Ascending aorta (tissue), 2 donors: ENCODE measurements around the gene R3HDM2. TPM values are rescaled to one million over a fixed set of nuclear protein-coding genes. Genes with fewer than 3 reads are reported as not detected.

Experiments used
- DNase-seq, 2 donors: peaks; one replicate each; pipeline ENCODE4 v3.0.0-alpha.2; 2019; ENCODE audit warnings: low spot score in 2 of 2
- H3K27ac ChIP-seq, 2 donors: fragments of 200-600 bp; sonication (generic); one replicate each; pipeline ENCODE4 v1.5.1; 2016 to 2017; ENCODE audit warnings: mild to moderate bottlenecking in 1 of 2
- H3K27me3 ChIP-seq: fragments of 200-600 bp; sonication (generic); one replicate; pipeline ENCODE4 v1.5.1; 2017
- H3K36me3 ChIP-seq, 2 donors: fragments of 200-600 bp; sonication (generic); one replicate each; pipeline ENCODE4 v1.5.1; 2016
- H3K4me1 ChIP-seq, 2 donors: fragments of 200-600 bp; sonication (generic); one replicate each; pipeline ENCODE4 v1.5.1; 2016 to 2017; ENCODE audit warnings: mild to moderate bottlenecking in 1 of 2
- H3K4me3 ChIP-seq, 2 donors: fragments of 200-600 bp; sonication (generic); one replicate each; pipeline ENCODE4 v1.5.1; 2016 to 2017; ENCODE audit warnings: mild to moderate bottlenecking in 1 of 2
- H3K9me3 ChIP-seq, 2 donors: fragments of 200-600 bp; sonication (generic); one replicate each; pipeline ENCODE4 v1.5.1; 2016
- intact Hi-C: fragments of 100-400 bp; cut with DNase I; formaldehyde crosslinking; loops from one replicate; pipeline ENCODE4 v1.15.1; 2023
- total RNA-seq: library from RNA; depleted of rRNA; stranded (reverse); fragments of >200 nt; gene quantifications from one replicate; pipeline ENCODE4 v1.1.0, GENCODE V29; 2016
- TF ChIP-seq, protein P1 (sequence below), 3 experiments: fragments of 200-600 bp in 2 of 3; fragments of 450-650 bp in 1 of 3; sonication (generic) in 2 of 3; IDR thresholded peaks; one replicate each; pipeline ENCODE4 v1.5.1; 2016 to 2019; ENCODE audit warnings: antibody characterized with exemption in 3 of 3, mild to moderate bottlenecking in 1 of 3, moderate library complexity in 1 of 3

Gene R3HDM2
- total RNA-seq, 1 donor from 2014 or later, result 49.5 TPM

GRCh38 chr12:57454566-57455373, 23.9 kb upstream of the R3HDM2 start, which contains the start of gene INHBE:
Gene INHBE, plus strand, starts transcription at chr12:57455307. Its CDS starts 230 bp downstream, at chr12:57455537.
- no peak for DNase-seq
- no peak within 1 kb of the TSS for H3K27ac ChIP-seq
- no peaks in the 10 kb centered on the region for H3K27me3 ChIP-seq
- TF ChIP-seq, protein P1, sequence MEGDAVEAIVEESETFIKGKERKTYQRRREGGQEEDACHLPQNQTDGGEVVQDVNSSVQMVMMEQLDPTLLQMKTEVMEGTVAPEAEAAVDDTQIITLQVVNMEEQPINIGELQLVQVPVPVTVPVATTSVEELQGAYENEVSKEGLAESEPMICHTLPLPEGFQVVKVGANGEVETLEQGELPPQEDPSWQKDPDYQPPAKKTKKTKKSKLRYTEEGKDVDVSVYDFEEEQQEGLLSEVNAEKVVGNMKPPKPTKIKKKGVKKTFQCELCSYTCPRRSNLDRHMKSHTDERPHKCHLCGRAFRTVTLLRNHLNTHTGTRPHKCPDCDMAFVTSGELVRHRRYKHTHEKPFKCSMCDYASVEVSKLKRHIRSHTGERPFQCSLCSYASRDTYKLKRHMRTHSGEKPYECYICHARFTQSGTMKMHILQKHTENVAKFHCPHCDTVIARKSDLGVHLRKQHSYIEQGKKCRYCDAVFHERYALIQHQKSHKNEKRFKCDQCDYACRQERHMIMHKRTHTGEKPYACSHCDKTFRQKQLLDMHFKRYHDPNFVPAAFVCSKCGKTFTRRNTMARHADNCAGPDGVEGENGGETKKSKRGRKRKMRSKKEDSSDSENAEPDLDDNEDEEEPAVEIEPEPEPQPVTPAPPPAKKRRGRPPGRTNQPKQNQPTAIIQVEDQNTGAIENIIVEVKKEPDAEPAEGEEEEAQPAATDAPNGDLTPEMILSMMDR (IDR thresholded peaks at IDR 0.05), result no peak
- intact Hi-C loops, result loop anchor here (5.0 kb wide), 1 partner anchor 82 kb away; no protein-coding TSS in a partner anchor
- peaks cover 0 to 25% of the 10 kb centered on the region in 2 donors for H3K4me1 ChIP-seq
- H3K4me3 ChIP-seq, result no peak within 1 kb of the TSS
- no peaks in the 10 kb centered on the region for H3K9me3 ChIP-seq
- no peaks in the 10 kb centered on the region for H3K36me3 ChIP-seq

DNA sequence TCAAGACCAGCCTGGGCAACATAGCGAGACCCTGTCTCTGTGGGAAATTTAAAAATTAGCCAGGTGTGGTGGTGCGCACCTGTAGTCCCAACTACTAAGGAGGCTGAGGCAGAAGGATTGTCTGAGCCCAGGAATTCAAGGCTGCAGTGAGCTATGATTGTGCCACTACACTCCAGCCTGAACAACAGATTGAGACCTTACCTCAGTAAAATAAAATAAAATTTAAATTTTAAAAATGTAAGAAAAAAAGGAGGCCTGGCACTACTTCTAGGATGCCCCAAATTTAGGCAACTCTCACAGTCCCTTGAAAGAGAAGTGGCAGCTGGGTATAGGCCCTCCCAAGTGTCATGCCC, 23.3 kb upstream of the R3HDM2 start:
- no peak for DNase-seq
- Histone ChIP-seq H3K27ac (no peak overlapping the region), H3K4me3 (no peak overlapping the region), H3K4me1 (peaks cover 0 to 22% of the 10 kb centered on the region in 2 donors), H3K27me3 (no peaks in the 10 kb centered on the region), H3K36me3 (no peaks in the 10 kb centered on the region), H3K9me3 (no peaks in the 10 kb centered on the region)
- TF ChIP-seq, protein P1 (IDR thresholded peaks at IDR 0.05), result no peak
- intact Hi-C loops, result loop anchor here (5.0 kb wide), 1 partner anchor 82 kb away; no protein-coding TSS in a partner anchor

GRCh38 chr12:57452937-57453509, 22.2 kb upstream of the R3HDM2 start:
- H3K27me3 ChIP-seq, result no peaks in the 10 kb centered on the region
- peak overlapping the region in 1 of 2 donors; percentile 47 for H3K4me3 ChIP-seq
- H3K27ac ChIP-seq, result peak overlapping the region; percentile 85 to 97
- intact Hi-C loops, result loop anchor here (1.0 to 5.0 kb wide), 4 partner anchors 23 to 190 kb away; no protein-coding TSS in a partner anchor
- peaks cover 0 to 18% of the 10 kb centered on the region in 2 donors for H3K4me1 ChIP-seq
- peak in 1 of 2 donors; percentile 91 for DNase-seq
- H3K36me3 ChIP-seq, result no peaks in the 10 kb centered on the region
- H3K9me3 ChIP-seq, result no peaks in the 10 kb centered on the region
- TF ChIP-seq, protein P1 (IDR thresholded peaks at IDR 0.05), result peak; percentile 92 to 95 (median 93)

- Histone ChIP-seq H3K27ac (peak overlapping the region; percentile 85 to 97), H3K36me3 (no peaks in the 10 kb centered on the region), H3K27me3 (no peaks in the 10 kb centered on the region), H3K4me1 (peaks cover 0 to 18% of the 10 kb centered on the region in 2 donors), H3K9me3 (no peaks in the 10 kb centered on the region), H3K4me3 (peak overlapping the region in 1 of 2 donors; percentile 47)
- DNase-seq, result peak in 1 of 2 donors; percentile 88
- intact Hi-C loops, result loop anchor here (1.0 to 5.0 kb wide), 4 partner anchors 22 to 189 kb away; no protein-coding TSS in a partner anchor
- TF ChIP-seq, protein P1 (IDR thresholded peaks at IDR 0.05), result no peak
Measured at GRCh38 chr12:57452181-57452936, 21.5 kb upstream of the R3HDM2 start.

DNA sequence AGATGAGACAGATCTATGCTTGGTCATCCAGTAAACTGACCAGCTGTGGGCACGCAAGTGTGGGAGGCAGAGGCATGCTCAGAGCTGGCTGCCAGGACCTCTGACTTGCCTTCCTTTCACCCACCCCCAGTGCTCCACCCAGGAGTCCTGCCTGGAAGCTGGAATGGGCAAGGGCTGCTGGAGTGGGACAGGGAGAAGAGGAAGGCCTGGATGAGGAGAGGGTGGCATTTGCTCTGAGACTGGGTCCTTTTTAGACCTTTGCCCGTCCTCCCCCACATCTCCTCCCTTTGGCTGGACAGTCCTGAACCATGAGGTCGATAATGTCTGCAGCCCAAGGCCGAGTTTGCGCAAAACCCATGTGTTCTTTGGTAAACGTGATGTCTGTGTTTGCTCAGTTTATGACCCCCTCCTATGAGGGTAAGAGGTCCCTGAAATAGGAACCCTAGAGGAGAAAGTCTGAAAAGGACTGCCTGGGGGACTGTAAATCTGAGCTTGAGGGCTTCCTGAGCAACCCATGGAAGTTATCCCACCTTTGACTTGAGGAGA, 20.5 kb upstream of the R3HDM2 start:
- H3K27ac ChIP-seq, result peak overlapping the region; percentile 85 to 97
- no peak for DNase-seq
- intact Hi-C loops, result loop anchor here (5.0 kb wide), 1 partner anchor 79 kb away; no protein-coding TSS in a partner anchor

More for the DNA sequence above, 20.5 kb upstream of the R3HDM2 start:
- TF ChIP-seq, protein P1 (IDR thresholded peaks at IDR 0.05), result no peak
- H3K9me3 ChIP-seq, result no peaks in the 10 kb centered on the region
- no peaks in the 10 kb centered on the region for H3K36me3 ChIP-seq
- H3K4me1 ChIP-seq, result peaks cover 0 to 18% of the 10 kb centered on the region in 2 donors
- no peaks in the 10 kb centered on the region for H3K27me3 ChIP-seq
- H3K4me3 ChIP-seq, result no peak overlapping the region
